Keratinocyte (primary cell): ENCODE measurements around the gene CLEC6A. TPM values are rescaled to one million over a fixed set of nuclear protein-coding genes. Genes with fewer than 3 reads are reported as not detected.
"Not testable (repeated sequence)": the region's sequence is repeated elsewhere in the genome, so short reads cannot be mapped to it uniquely, and the experiment has no call there.

Experiments used
- DNase-seq: peaks from one replicate; pipeline ENCODE4 v3.0.0-alpha.2; 2011; ENCODE audit warnings: low read depth, missing footprints, low spot score
- FAIRE-seq: peaks from 2 replicates; lab custom pipeline; 2011; peaks lifted over from hg19 to GRCh38; lab: Jason Lieb, UNC
- H2AFZ ChIP-seq: 2 replicates; pipeline ENCODE4 v1.6.0; 2012; ENCODE audit warnings: low read length, control low read depth, inconsistent platforms; ENCODE audit not compliant: control insufficient read depth
- H3K27ac ChIP-seq: 2 replicates; pipeline ENCODE4 v1.5.1; 2011; ENCODE audit warnings: low read length; ENCODE audit not compliant: control insufficient read depth, insufficient read depth
- H3K27me3 ChIP-seq: 3 replicates; pipeline ENCODE4 v1.6.0; 2011; ENCODE audit warnings: low read length; ENCODE audit not compliant: control insufficient read depth, insufficient read depth; ENCODE audit errors: extremely low read depth
- H3K36me3 ChIP-seq, 2 experiments: 2 replicates in 1 of 2; 3 replicates in 1 of 2; pipeline ENCODE4 v1.5.1; 2011; ENCODE audit warnings: low read length in 2 of 2, mild to moderate bottlenecking in 1 of 2; ENCODE audit not compliant: control insufficient read depth in 2 of 2, insufficient read depth in 2 of 2; ENCODE audit errors: extremely low read depth in 1 of 2
- H3K4me1 ChIP-seq: 3 replicates; pipeline ENCODE4 v1.5.1; 2011; ENCODE audit warnings: low read length; ENCODE audit not compliant: control insufficient read depth, insufficient read depth; ENCODE audit errors: extremely low read depth
- H3K4me2 ChIP-seq: 3 replicates; pipeline ENCODE4 v1.6.0; 2011; ENCODE audit warnings: low read depth, low read length; ENCODE audit not compliant: control insufficient read depth, insufficient read depth; ENCODE audit errors: extremely low read depth
- H3K4me3 ChIP-seq, 3 experiments: fragments of 200-600 bp in 1 of 3; sonication (generic) in 1 of 3; 2 replicates in 2 of 3; 3 replicates in 1 of 3; pipeline ENCODE4 v1.5.1; 2011 to 2016; ENCODE audit warnings: low read length in 3 of 3, mild to moderate bottlenecking in 3 of 3, control low read depth in 2 of 3, inconsistent platforms in 1 of 3, low read depth in 1 of 3, mixed read lengths in 1 of 3, mixed run types in 1 of 3, moderate library complexity in 1 of 3; ENCODE audit not compliant: control insufficient read depth in 2 of 3, insufficient read depth in 2 of 3; ENCODE audit errors: extremely low read depth in 1 of 3
- H3K79me2 ChIP-seq: 2 replicates; pipeline ENCODE4 v1.6.0; 2012; ENCODE audit warnings: low read length; ENCODE audit not compliant: control insufficient read depth, insufficient read depth
- H3K9ac ChIP-seq: 3 replicates; pipeline ENCODE4 v1.6.0; 2011; ENCODE audit warnings: low read length; ENCODE audit not compliant: control insufficient read depth, insufficient read depth; ENCODE audit errors: extremely low read depth
- H3K9me1 ChIP-seq: 3 replicates; pipeline ENCODE4 v1.6.0; 2011; ENCODE audit warnings: low read length; ENCODE audit not compliant: control insufficient read depth, insufficient read depth; ENCODE audit errors: extremely low read depth
- H3K9me3 ChIP-seq: 2 replicates; pipeline ENCODE4 v1.5.1; 2012; ENCODE audit warnings: low read depth, low read length; ENCODE audit not compliant: control insufficient read depth
- H4K20me1 ChIP-seq: 3 replicates; pipeline ENCODE4 v1.6.0; 2011; ENCODE audit warnings: low read length; ENCODE audit not compliant: control insufficient read depth, insufficient read depth; ENCODE audit errors: extremely low read depth
- CTCF ChIP-seq, 3 experiments: IDR thresholded peaks in 1 of 3; conservative IDR thresholded peaks in 1 of 3; optimal IDR thresholded peaks in 1 of 3; 2 replicates in 2 of 3; 3 replicates in 1 of 3; pipeline versions ENCODE3 to v1.5.1; 2011; ENCODE audit warnings: low read length in 3 of 3, mild to moderate bottlenecking in 3 of 3, moderate library complexity in 2 of 3, control low read depth in 1 of 3, inconsistent platforms in 1 of 3; ENCODE audit not compliant: insufficient read depth in 2 of 3; ENCODE audit errors: extremely low read depth in 1 of 3
- EZH2 ChIP-seq: IDR thresholded peaks from one replicate; pipeline ENCODE4 v1.6.1; 2012; ENCODE audit warnings: inconsistent platforms, mild to moderate bottlenecking, low read length, moderate library complexity
- dilution Hi-C: fragments of 300-500 bp; cut with MboI; formaldehyde crosslinking; loops from one replicate; pipeline ENCODE4 v1.7.0; 2020; ENCODE audit warnings: low sequenced_read_pairs; ENCODE audit not compliant: extremely low pct_ligation_motif_present
- polyA plus RNA-seq, 5 experiments: library from polyadenylated mRNA; depleted of rRNA in 3 of 5; stranded (reverse) in 3 of 5; stranded (forward) in 1 of 5; unstranded in 1 of 5; fragments of >200 nt; gene quantifications; 1 replicate in 1 of 5; 2 replicates in 3 of 5; 3 replicates in 1 of 5; pipeline versions ENCODE4 v1.2.1 to v1.2.3, GENCODE V29; 2011 to 2012; ENCODE audit warnings: missing spikeins in 2 of 5, low read depth in 1 of 5, low replicate concordance in 1 of 5

The CLEC6A gene
- polyA plus RNA-seq, 1 donor (not counting 4 experiments of a cell fraction or from before 2014, with no cell fraction given), result not detected

GRCh38 chr12:8493084-8493483 is 37.3 kb downstream of the CLEC6A start:
- Histone ChIP-seq H3K36me3 (no peaks in the 10 kb centered on the region), H3K4me1 (no peaks in the 10 kb centered on the region), H2AFZ (no peak overlapping the region), H3K4me3 (no peak overlapping the region), H3K27me3 (no peaks in the 10 kb centered on the region), H3K4me2 (no peak overlapping the region), H3K9me1 (no peaks in the 10 kb centered on the region), H3K79me2 (no peaks in the 10 kb centered on the region), H4K20me1 (no peaks in the 10 kb centered on the region), H3K27ac (no peak overlapping the region), H3K9ac (no peak overlapping the region), H3K9me3 (no peaks in the 10 kb centered on the region)
- TF ChIP-seq CTCF (optimal IDR thresholded peaks at IDR 0.05 in 1 of 3, IDR thresholded peaks at IDR 0.05 in 1 of 3, conservative IDR thresholded peaks at IDR 0.05 in 1 of 3; ENCODE audit: extremely low read depth in 1 of 3, insufficient read depth in 2 of 3, low read length in 3 of 3) (no peak), EZH2 (no peak)
- no peak for FAIRE-seq
- no peak for DNase-seq
- dilution Hi-C loops, result no loop called here

- FAIRE-seq, DNase-seq, dilution Hi-C loops, H3K4me3 ChIP-seq, H4K20me1 ChIP-seq, H3K36me3 ChIP-seq, H3K27me3 ChIP-seq, H3K9me1 ChIP-seq, H3K27ac ChIP-seq, H3K79me2 ChIP-seq, H2AFZ ChIP-seq, H3K4me1 ChIP-seq, H3K9ac ChIP-seq, H3K9me3 ChIP-seq, H3K4me2 ChIP-seq: not testable (repeated sequence)
Observed at GRCh38 chr12:8495671-8496070, 39.9 kb downstream of the CLEC6A start.

- dilution Hi-C loops, H2AFZ ChIP-seq, H3K79me2 ChIP-seq, FAIRE-seq, H3K27ac ChIP-seq, DNase-seq, H3K36me3 ChIP-seq, H3K27me3 ChIP-seq, H4K20me1 ChIP-seq, H3K9me1 ChIP-seq, H3K9me3 ChIP-seq, H3K4me1 ChIP-seq, H3K4me3 ChIP-seq, H3K4me2 ChIP-seq, H3K9ac ChIP-seq: not testable (repeated sequence)
Observed at GRCh38 chr12:8496074-8496473, 40.3 kb downstream of the CLEC6A start.
